ENCODE data around the gene COX6B1. TPM values are rescaled to one million over a fixed set of nuclear protein-coding genes. Genes with fewer than 3 reads are reported as not detected.
"Not testable (repeated sequence)": the region's sequence is repeated elsewhere in the genome, so short reads cannot be mapped to it uniquely, and the experiment has no call there.

The COX6B1 gene, protein sequence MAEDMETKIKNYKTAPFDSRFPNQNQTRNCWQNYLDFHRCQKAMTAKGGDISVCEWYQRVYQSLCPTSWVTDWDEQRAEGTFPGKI
- total RNA-seq (582 TPM), polyA plus RNA-seq (ENCODE audit: insufficient read depth in 1 of 8, insufficient read length in 8 of 8, low replicate concordance in 1 of 8) (100 to 1,000 TPM; 263 to 328 (median 300) TPM)
- long read RNA-seq, donor 1, transcript COX6B1-201 (4 exons, 667 nt): major isoform, 161 of 179 reads
- long read RNA-seq, donor 1, partial matches to known transcripts: 18 of 179 reads
- long read RNA-seq, donor 1, other reads (novel, unspliced or antisense): 0 of 179 reads
- long read RNA-seq, donor 2, transcript COX6B1-201 (4 exons, 667 nt): major isoform, 44 of 51 reads
- long read RNA-seq, donor 2, partial matches to known transcripts: 7 of 51 reads
- long read RNA-seq, donor 2, other reads (novel, unspliced or antisense): 0 of 51 reads
- long read RNA-seq, donor 3, transcript COX6B1-201 (4 exons, 667 nt): major isoform, 316 of 355 reads
- long read RNA-seq, donor 3, partial matches to known transcripts: 39 of 355 reads
- long read RNA-seq, donor 3, other reads (novel, unspliced or antisense): 0 of 355 reads
- long read RNA-seq, donor 4, transcript COX6B1-201 (4 exons, 667 nt): major isoform, 210 of 238 reads
- long read RNA-seq, donor 4, partial matches to known transcripts: 28 of 238 reads
- long read RNA-seq, donor 4, other reads (novel, unspliced or antisense): 0 of 238 reads
- long read RNA-seq, donor 5, transcript COX6B1-201 (4 exons, 667 nt): major isoform, 678 of 781 reads
- long read RNA-seq, donor 5, partial matches to known transcripts: 73 of 781 reads
- long read RNA-seq, donor 5, other reads (novel, unspliced or antisense): 29 of 781 reads
- long read RNA-seq, donor 6, transcript COX6B1-201 (4 exons, 667 nt): major isoform, 685 of 812 reads
- long read RNA-seq, donor 6, partial matches to known transcripts: 92 of 812 reads
- long read RNA-seq, donor 6, other reads (novel, unspliced or antisense): 35 of 812 reads
- long read RNA-seq, donor 7, transcript COX6B1-201 (4 exons, 667 nt): major isoform, 481 of 542 reads
- long read RNA-seq, donor 7, partial matches to known transcripts: 49 of 542 reads
- long read RNA-seq, donor 7, other reads (novel, unspliced or antisense): 12 of 542 reads
- long read RNA-seq, donor 8, transcript COX6B1-201 (4 exons, 667 nt): major isoform, 289 of 336 reads
- long read RNA-seq, donor 8, partial matches to known transcripts: 42 of 336 reads
- long read RNA-seq, donor 8, other reads (novel, unspliced or antisense): 5 of 336 reads
- long read RNA-seq, donor 9, transcript COX6B1-201 (4 exons, 667 nt): major isoform, 339 of 385 reads
- long read RNA-seq, donor 9, partial matches to known transcripts: 38 of 385 reads
- long read RNA-seq, donor 9, other reads (novel, unspliced or antisense): 8 of 385 reads
- long read RNA-seq, donor 10, transcript COX6B1-201 (4 exons, 667 nt): major isoform, 449 of 515 reads
- long read RNA-seq, donor 10, partial matches to known transcripts: 54 of 515 reads
- long read RNA-seq, donor 10, other reads (novel, unspliced or antisense): 12 of 515 reads
- long read RNA-seq, donor 11, transcript COX6B1-201 (4 exons, 667 nt): major isoform, 413 of 469 reads
- long read RNA-seq, donor 11, partial matches to known transcripts: 56 of 469 reads
- long read RNA-seq, donor 11, other reads (novel, unspliced or antisense): 0 of 469 reads

DNA sequence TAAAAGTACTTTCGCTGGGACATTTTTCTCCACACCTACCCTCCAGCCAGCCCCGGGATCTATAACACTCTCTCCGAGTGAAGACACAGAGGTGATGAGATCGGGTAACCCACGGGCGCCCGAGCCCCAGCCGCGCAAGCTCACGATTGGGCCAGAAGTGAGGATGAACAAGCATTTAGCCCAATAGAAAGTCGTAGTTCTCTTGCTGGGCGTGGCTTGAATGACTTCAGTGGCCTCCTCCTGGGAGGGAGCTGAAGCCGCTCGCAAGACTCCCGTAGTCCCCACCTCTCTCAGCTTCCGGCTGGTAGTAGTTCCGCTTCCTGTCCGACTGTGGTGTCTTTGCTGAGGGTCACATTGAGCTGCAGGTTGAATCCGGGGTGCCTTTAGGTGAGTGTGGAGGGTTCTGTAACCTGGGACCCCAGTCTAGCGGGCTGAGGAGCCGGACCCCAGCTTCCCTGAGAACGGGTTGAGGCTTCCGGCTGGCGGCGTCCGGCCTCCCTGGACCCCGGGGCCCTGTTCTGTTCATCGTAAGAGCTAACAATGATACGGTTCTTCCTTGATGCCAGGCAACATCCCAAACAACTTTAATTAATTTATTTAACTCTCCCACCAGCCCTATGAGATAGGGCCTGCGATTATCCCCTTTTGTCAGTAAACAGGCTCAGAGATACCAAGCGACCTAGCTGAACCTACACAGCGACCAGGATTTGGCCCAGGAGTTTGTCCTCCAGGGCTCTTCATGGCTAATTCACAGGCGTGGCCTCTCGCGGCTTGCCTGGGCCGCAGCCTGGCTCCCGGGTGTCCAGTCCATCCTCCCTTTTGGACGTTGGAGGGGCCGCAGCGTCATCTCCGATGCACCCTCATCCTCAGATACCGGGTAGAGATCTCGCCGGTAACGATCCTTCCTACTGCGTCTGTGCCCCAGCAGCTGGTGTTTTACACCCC lies at the start of gene COX6B1:
Gene COX6B1 (plus strand): TSS at position 307 of the 945 bp plus-strand sequence. CDS start 2,921 bp downstream, outside the sequence.
- Histone ChIP-seq H3K36me3 (ENCODE audit: control insufficient read depth, insufficient read depth, low read length) (peaks cover 15% of the 10 kb centered on the region), H3K4me3 (ENCODE audit: low read length) (peak within 1 kb of the TSS; percentile 69), H3K27me3 (ENCODE audit: control insufficient read depth, insufficient read depth, low read length) (no peaks in the 10 kb centered on the region), H3K9me3 (replicated peaks; ENCODE audit: control insufficient read depth, low read depth, low read length) (no peaks in the 10 kb centered on the region), H3K27ac (ENCODE audit: low read length) (peak within 1 kb of the TSS; percentile 81), H3K4me1 (ENCODE audit: control insufficient read depth, insufficient read depth, low read length) (peaks cover 34% of the 10 kb centered on the region)
- WGBS (ENCODE audit: insufficient coverage): under 1% methylated on average over 32 of the region's 46 CpGs
- peak; percentile 99 for DNase-seq

DNA sequence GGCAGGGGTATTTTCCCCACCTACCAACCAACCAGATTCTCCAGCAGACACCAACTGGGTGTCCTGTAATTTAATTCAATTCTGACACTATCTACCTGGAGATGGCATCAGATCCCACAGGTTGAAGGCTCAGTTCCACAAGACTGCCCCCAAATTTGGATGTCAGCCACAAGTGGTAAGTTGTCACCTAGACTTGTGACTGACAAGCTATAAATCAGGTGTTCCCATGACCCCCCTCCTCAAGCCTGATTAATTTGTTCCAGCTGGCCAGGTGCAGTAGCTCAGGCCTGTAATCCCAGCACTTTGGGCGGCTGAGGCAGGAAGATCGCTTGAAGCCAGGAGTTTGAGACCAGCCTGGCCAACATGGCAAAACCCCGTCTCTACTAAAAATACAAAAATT lies 46.2 kb upstream of the COX6B1 start:
- no peak for DNase-seq
- Histone ChIP-seq H3K36me3 (ENCODE audit: control insufficient read depth, insufficient read depth, low read length) (no peaks in the 10 kb centered on the region), H3K4me3 (ENCODE audit: low read length) (no peak overlapping the region), H3K9me3 (replicated peaks; ENCODE audit: control insufficient read depth, low read depth, low read length) (no peaks in the 10 kb centered on the region), H3K4me1 (ENCODE audit: control insufficient read depth, insufficient read depth, low read length) (no peaks in the 10 kb centered on the region), H3K27ac (ENCODE audit: low read length) (no peak overlapping the region), H3K27me3 (ENCODE audit: control insufficient read depth, insufficient read depth, low read length) (no peaks in the 10 kb centered on the region)
- 51% methylated on average over 2 of the region's 3 CpGs for WGBS (ENCODE audit: insufficient coverage)

DNA sequence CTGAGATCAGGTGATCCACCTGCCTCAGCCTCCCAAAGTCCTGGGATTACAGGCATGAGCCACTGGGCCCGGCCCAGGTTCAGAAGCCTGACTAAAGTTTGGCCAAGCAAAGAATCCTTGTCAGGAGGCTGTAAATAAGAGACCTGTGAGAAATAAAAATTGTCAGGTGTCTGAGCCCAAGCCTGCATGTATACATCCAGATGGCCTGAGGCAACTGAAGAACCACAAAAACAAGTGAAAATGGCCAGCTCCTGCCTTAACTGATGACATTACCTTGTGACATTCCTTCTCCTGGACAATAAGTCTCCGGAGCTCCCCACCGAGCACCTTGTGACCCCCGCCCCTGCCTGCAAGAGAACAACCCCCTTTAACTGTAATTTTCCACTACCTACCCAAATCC lies 43.7 kb upstream of the COX6B1 start:
- DNase-seq; H3K27me3 ChIP-seq (ENCODE audit: control insufficient read depth, insufficient read depth, low read length): not testable (repeated sequence)
- 62% methylated on average over 3 of the region's 4 CpGs for WGBS (ENCODE audit: insufficient coverage)

DNA sequence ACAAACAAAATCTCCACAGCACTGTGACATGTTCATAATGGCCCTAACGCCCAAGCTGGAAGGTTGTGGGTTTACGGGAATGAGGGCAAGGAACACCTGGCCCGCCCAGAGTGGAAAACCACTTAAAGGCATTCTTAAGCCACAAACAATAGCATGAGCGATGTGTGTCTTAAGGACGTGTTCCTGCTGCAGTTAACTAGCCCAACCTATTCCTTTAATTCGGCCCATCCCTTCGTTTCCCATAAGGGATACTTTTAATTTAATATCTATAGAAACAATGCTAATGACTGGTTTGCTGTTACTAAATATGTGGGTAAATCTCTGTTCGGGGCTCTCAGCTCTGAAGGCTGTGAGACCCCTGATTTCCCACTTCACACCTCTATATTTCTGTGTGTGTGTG lies 41.0 kb upstream of the COX6B1 start:
- H3K27ac ChIP-seq (ENCODE audit: low read length); H3K4me3 ChIP-seq (ENCODE audit: low read length); H3K36me3 ChIP-seq (ENCODE audit: control insufficient read depth, insufficient read depth, low read length); H3K9me3 ChIP-seq (replicated peaks; ENCODE audit: control insufficient read depth, low read depth, low read length); H3K4me1 ChIP-seq (ENCODE audit: control insufficient read depth, insufficient read depth, low read length); H3K27me3 ChIP-seq (ENCODE audit: control insufficient read depth, insufficient read depth, low read length); DNase-seq: not testable (repeated sequence)
- WGBS (ENCODE audit: insufficient coverage): no CpG with 5 or more reads among the region's 8 CpGs

More for the DNA sequence above, 43.7 kb upstream of the COX6B1 start:
- H3K9me3 ChIP-seq (replicated peaks; ENCODE audit: control insufficient read depth, low read depth, low read length); H3K27ac ChIP-seq (ENCODE audit: low read length); H3K4me1 ChIP-seq (ENCODE audit: control insufficient read depth, insufficient read depth, low read length); H3K4me3 ChIP-seq (ENCODE audit: low read length); H3K36me3 ChIP-seq (ENCODE audit: control insufficient read depth, insufficient read depth, low read length): not testable (repeated sequence)

DNA sequence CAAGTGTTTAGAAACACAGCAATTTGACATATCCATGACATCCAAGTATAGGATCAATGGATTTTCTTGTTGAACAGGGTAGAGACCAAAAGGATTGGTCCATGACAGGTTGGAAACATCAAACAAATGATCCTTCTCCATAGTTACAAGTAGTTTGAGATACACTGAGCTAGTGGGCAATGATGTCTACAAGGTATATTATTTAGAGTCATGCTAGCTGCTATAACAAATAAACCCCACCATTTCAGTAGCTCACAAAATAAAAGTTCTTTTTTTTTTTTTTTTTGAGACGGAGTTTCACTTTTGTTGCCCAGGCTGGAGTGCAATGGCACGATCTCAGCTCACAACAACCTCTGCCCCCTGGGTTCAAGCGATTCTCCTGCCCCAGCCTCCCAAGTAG lies 40.5 kb upstream of the COX6B1 start:
- DNase-seq: no peak
- no CpG with 5 or more reads among the region's 3 CpGs for WGBS (ENCODE audit: insufficient coverage)
- peaks cover 5% of the 10 kb centered on the region for H3K9me3 ChIP-seq (replicated peaks; ENCODE audit: control insufficient read depth, low read depth, low read length)
- H3K4me1 ChIP-seq (ENCODE audit: control insufficient read depth, insufficient read depth, low read length): peaks cover 6% of the 10 kb centered on the region
- H3K27me3 ChIP-seq (ENCODE audit: control insufficient read depth, insufficient read depth, low read length): no peaks in the 10 kb centered on the region
- H3K36me3 ChIP-seq (ENCODE audit: control insufficient read depth, insufficient read depth, low read length): no peaks in the 10 kb centered on the region
- H3K4me3 ChIP-seq (ENCODE audit: low read length): no peak overlapping the region
- H3K27ac ChIP-seq (ENCODE audit: low read length): no peak overlapping the region

DNA sequence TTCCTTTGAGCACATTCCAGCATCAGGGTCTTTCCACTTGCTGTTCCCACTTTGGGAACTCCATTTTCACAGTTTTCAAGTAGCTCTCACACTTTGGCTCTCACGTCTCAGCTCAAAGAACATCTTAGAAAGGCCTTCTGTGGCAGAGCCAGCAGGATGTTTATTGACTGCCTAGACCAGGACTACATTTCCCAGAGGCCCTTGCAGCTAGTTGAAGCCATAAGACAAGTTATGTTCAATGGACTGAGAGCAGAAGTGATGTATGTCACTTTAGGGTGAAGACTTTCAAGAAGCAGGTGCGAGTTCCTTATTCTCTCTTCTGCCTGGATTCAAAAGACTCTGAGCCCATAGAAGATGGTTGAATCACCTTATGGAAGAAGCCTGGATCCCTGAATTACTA lies 39.9 kb upstream of the COX6B1 start:
- WGBS (ENCODE audit: insufficient coverage): 50% methylated on average over 1 of the region's 2 CpGs

DNA sequence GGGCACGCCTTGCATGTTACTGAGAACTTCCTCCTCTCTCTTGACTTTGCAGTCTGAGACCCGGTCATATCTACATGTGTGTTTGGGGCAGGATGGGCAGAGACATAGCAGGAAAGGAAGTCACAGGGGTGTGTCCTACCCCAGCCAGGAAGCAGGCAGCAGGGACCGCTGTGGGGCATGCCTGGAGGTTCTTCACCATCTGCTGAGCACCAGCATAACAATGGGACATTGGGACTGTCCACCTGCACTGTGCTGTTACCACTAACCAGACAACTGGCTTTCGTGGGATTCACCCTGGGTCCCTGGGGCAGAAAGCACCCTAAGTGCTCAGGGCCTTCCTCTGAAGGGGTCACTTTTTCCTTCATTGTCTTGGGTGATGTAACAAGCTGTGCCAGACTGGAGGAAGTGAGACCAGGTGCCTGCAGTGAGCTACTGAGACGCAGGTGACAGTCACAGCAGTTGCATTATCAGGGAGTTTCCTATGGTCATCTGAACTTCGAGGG lies 38.2 kb upstream of the COX6B1 start:
- WGBS (ENCODE audit: insufficient coverage): 64% methylated on average over 4 of the region's 6 CpGs
- no peak for DNase-seq
- Histone ChIP-seq H3K9me3 (replicated peaks; ENCODE audit: control insufficient read depth, low read depth, low read length) (peaks cover 5% of the 10 kb centered on the region), H3K27me3 (ENCODE audit: control insufficient read depth, insufficient read depth, low read length) (no peaks in the 10 kb centered on the region), H3K27ac (ENCODE audit: low read length) (no peak overlapping the region), H3K4me3 (ENCODE audit: low read length) (no peak overlapping the region), H3K36me3 (ENCODE audit: control insufficient read depth, insufficient read depth, low read length) (peaks cover 3% of the 10 kb centered on the region), H3K4me1 (ENCODE audit: control insufficient read depth, insufficient read depth, low read length) (peaks cover 15% of the 10 kb centered on the region)

More for the DNA sequence above, 39.9 kb upstream of the COX6B1 start:
- H3K36me3 ChIP-seq (ENCODE audit: control insufficient read depth, insufficient read depth, low read length): no peaks in the 10 kb centered on the region
- H3K27me3 ChIP-seq (ENCODE audit: control insufficient read depth, insufficient read depth, low read length): no peaks in the 10 kb centered on the region
- H3K4me3 ChIP-seq (ENCODE audit: low read length): no peak overlapping the region
- H3K4me1 ChIP-seq (ENCODE audit: control insufficient read depth, insufficient read depth, low read length): peaks cover 11% of the 10 kb centered on the region
- peaks cover 5% of the 10 kb centered on the region for H3K9me3 ChIP-seq (replicated peaks; ENCODE audit: control insufficient read depth, low read depth, low read length)
- DNase-seq: no peak
- no peak overlapping the region for H3K27ac ChIP-seq (ENCODE audit: low read length)

DNA sequence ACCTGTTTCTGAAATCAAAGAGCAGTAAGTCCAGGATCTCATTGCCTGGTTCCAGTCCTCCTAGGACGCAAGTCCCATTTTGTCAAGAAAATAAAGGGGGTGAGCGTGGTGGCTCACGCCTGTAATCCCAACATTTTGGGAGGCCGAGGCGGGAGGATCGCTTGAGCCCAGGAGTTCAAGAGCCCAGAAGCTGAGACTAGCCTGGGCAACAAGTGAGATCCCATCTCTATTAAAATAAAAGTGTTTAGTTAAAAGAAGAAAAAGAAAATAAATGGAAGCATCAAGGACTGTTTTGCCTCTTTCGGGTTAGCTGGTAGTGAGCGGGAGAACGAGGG lies 35.9 kb upstream of the COX6B1 start:
- no peaks in the 10 kb centered on the region for H3K27me3 ChIP-seq (ENCODE audit: control insufficient read depth, insufficient read depth, low read length)
- peak overlapping the region; percentile 95 for H3K4me3 ChIP-seq (ENCODE audit: low read length)
- peaks cover 16% of the 10 kb centered on the region for H3K36me3 ChIP-seq (ENCODE audit: control insufficient read depth, insufficient read depth, low read length)
- DNase-seq: no peak
- 58% methylated on average over 2 of the region's 9 CpGs for WGBS (ENCODE audit: insufficient coverage)
- H3K27ac ChIP-seq (ENCODE audit: low read length): no peak overlapping the region
- peaks cover 15% of the 10 kb centered on the region for H3K4me1 ChIP-seq (ENCODE audit: control insufficient read depth, insufficient read depth, low read length)
- peaks cover 5% of the 10 kb centered on the region for H3K9me3 ChIP-seq (replicated peaks; ENCODE audit: control insufficient read depth, low read depth, low read length)
